Neural crest cell (in vitro differentiated cells): Measurements from ENCODE around the gene MRPL27. TPM values are rescaled to one million over a fixed set of nuclear protein-coding genes. Genes with fewer than 3 reads are reported as not detected.

Experiments
- DNase-seq: peaks from one replicate; pipeline ENCODE4 v3.0.0; 2021; ENCODE audit warnings: low read depth, mixed read lengths, low spot score
- H3K27ac Mint-ChIP-seq: one replicate; pipeline ENCODE4 v1.8.0; 2021; ENCODE audit warnings: mild to moderate bottlenecking, mixed read lengths; ENCODE audit not compliant: unreplicated experiment
- H3K27me3 Mint-ChIP-seq: 2 replicates; pipeline ENCODE4 v1.8.0; 2021; ENCODE audit warnings: low read depth, mild to moderate bottlenecking, mixed read lengths
- H3K36me3 Mint-ChIP-seq: 2 replicates; pipeline ENCODE4 v1.8.0; 2021; ENCODE audit warnings: low read depth, mild to moderate bottlenecking, mixed read lengths
- H3K4me1 Mint-ChIP-seq: 2 replicates; pipeline ENCODE4 v1.8.0; 2021; ENCODE audit warnings: mixed read lengths
- H3K4me3 Mint-ChIP-seq: one replicate; pipeline ENCODE4 v1.8.0; 2021; ENCODE audit warnings: mild to moderate bottlenecking, mixed read lengths
- H3K9me3 Mint-ChIP-seq: 2 replicates; pipeline ENCODE4 v1.8.0; 2021; ENCODE audit warnings: mixed read lengths
- CTCF ChIP-seq: fragments of 200-600 bp; sonication (generic); conservative IDR thresholded peaks from 2 replicates; pipeline ENCODE4 v1.5.0; 2021; ENCODE audit warnings: antibody characterized with exemption, mild to moderate bottlenecking
- total RNA-seq: library from RNA; stranded (reverse); gene quantifications from 2 replicates; pipeline ENCODE4 v1.2.1, GENCODE V29; 2021

MRPL27 gene
- total RNA-seq, 1 donor from 2014 or later, result 72.2 TPM

DNA sequence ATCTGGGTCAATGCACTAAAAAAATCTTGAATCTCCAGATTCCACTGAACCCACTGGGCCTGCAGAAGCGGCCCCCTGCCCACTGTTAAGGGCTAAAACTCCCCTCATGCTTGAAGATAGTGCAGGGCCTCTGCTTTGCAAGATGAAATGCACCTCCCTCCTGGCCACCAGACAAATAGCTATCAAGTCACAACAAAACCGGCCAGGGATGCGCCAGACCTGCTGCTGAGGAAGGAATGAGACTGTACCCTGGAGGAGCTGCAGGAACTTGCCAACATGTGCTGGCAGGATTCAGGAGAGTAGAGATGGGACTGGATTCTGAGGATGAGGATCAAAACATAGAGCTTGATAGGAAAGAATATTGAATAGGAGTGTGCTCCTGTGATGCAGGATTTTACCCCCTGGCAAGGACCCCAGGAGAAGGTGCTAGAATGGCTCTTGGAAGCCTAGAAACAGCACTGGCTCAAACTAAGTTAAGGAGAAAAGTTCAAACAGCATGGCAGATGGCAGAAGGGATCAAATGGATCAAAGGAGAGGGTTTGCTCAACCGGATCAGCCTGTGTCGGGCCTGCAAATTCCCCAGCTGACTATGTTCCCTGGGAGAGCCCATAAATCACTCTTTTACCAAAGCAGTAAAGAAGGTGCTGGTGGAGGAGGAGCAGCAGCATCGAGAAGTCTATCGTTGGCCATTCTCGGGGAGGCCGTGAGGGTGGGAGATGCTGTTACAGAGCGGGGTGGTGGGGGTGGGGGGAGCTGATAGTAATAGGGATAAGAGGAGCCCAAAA is 54.3 kb downstream of the MRPL27 start:
- H3K4me3 Mint-ChIP-seq, result no peak overlapping the region
- H3K27ac Mint-ChIP-seq, result no peak overlapping the region
- no peak for TF ChIP-seq CTCF
- DNase-seq, result no peak
- no peaks in the 10 kb centered on the region for H3K27me3 Mint-ChIP-seq
- H3K4me1 Mint-ChIP-seq, result no peaks in the 10 kb centered on the region
- no peaks in the 10 kb centered on the region for H3K9me3 Mint-ChIP-seq
- H3K36me3 Mint-ChIP-seq, result no peaks in the 10 kb centered on the region

Other genes starting within 250 kb of the MRPL27 start
- gene SAMD14, start 243.0 kb downstream of the MRPL27 start, total RNA-seq, result 26.1 and 28.7 TPM in 2 replicates
- 67.1 and 68.8 TPM in 2 replicates for gene PPP1R9B, start 222.5 kb downstream of the MRPL27 start, total RNA-seq
- not detected in 2 replicates for gene SGCA, start 207.2 kb downstream of the MRPL27 start, total RNA-seq
- 13.3 and 14.8 TPM in 2 replicates for gene COL1A1, start 171.6 kb downstream of the MRPL27 start, total RNA-seq
- 3.0 and 3.5 TPM in 2 replicates for gene TMEM92, start 98.7 kb downstream of the MRPL27 start, total RNA-seq
- 23.4 and 26.5 TPM in 2 replicates for gene XYLT2, start 27.1 kb downstream of the MRPL27 start, total RNA-seq
- gene EME1, start within 50 bp of the MRPL27 start, total RNA-seq, result 25.5 and 31.4 TPM in 2 replicates
- gene LRRC59, start 24.3 kb upstream of the MRPL27 start, total RNA-seq, result 92.3 and 92.7 TPM in 2 replicates
- 31.5 and 34.5 TPM in 2 replicates for gene ACSF2, start 53.0 kb upstream of the MRPL27 start, total RNA-seq
- gene CHAD, start 95.7 kb upstream of the MRPL27 start, total RNA-seq, result 0.19 and 0.27 TPM in 2 replicates
- 42.4 and 42.9 TPM in 2 replicates for gene RSAD1, start 105.7 kb upstream of the MRPL27 start, total RNA-seq
- gene MYCBPAP, start 135.3 kb upstream of the MRPL27 start, total RNA-seq, result 1.2 and 1.7 TPM in 2 replicates
- gene EPN3, start 159.6 kb upstream of the MRPL27 start, total RNA-seq, result 0.11 TPM in 1 of 2 replicates, not detected in the other
- gene SPATA20, start 174.0 kb upstream of the MRPL27 start, total RNA-seq, result 24.4 and 25.8 TPM in 2 replicates
- 1.1 TPM in 2 replicates for gene CACNA1G, start 187.5 kb upstream of the MRPL27 start, total RNA-seq